T-cell (primary cell): ENCODE results near the gene TMEM169. TPM values are rescaled to one million over a fixed set of nuclear protein-coding genes. Genes with fewer than 3 reads are reported as not detected.
"Not testable (repeated sequence)": the region's sequence is repeated elsewhere in the genome, so short reads cannot be mapped to it uniquely, and the experiment has no call there.

Experiments used
- ATAC-seq, 4 experiments: fragments of 200-7000 bp in 3 of 4; fragments of 150-1000 bp in 1 of 4; cut with Tn5 transposase; replicated peaks in 1 of 4; 1 replicate in 3 of 4; 2 replicates in 1 of 4; pipeline ENCODE4 v1.10.0; 2021; ENCODE audit warnings: moderate library complexity in 3 of 4, mild to moderate bottlenecking in 2 of 4, moderate number of reproducible peaks in 1 of 4
- CTCF ChIA-PET, 2 donors: fragments of 300-600 bp; sonication (Branson Sonifier 250); formaldehyde crosslinking; loops; one replicate each; lab custom pipeline; 2022; ENCODE audit warnings: antibody characterized with exemption in 2 of 2; lab: Charles Lee
- POLR2A ChIA-PET, 2 donors: fragments of 300-600 bp; sonication (Branson Sonifier 250); formaldehyde crosslinking; loops; one replicate each; lab custom pipeline; 2022; ENCODE audit warnings: antibody characterized with exemption in 2 of 2; lab: Charles Lee
- DNase-seq, 35 experiments: peaks; one replicate each; pipeline versions ENCODE4 v3.0.0 to v3.0.0-alpha.2; 2013 to 2023
- H3K27ac ChIP-seq: one replicate; pipeline ENCODE4 v1.5.1; 2013; ENCODE audit warnings: low read length
- H3K27me3 ChIP-seq, 2 experiments: replicated peaks in 1 of 2; 1 replicate in 1 of 2; 2 replicates in 1 of 2; pipeline versions ENCODE4 v1.6.1 to v1.7.0; 2013; ENCODE audit warnings: low read length in 1 of 2, mixed read lengths in 1 of 2; ENCODE audit not compliant: control insufficient read depth in 2 of 2, insufficient read depth in 2 of 2; ENCODE audit errors: extremely low read depth in 1 of 2
- H3K36me3 ChIP-seq, 2 donors: 1 replicate in 1 of 2; 2 replicates in 1 of 2; pipeline versions ENCODE4 v1.6.1 to v1.7.0; 2013; ENCODE audit warnings: low read length in 1 of 2; ENCODE audit not compliant: control insufficient read depth in 2 of 2, insufficient read depth in 1 of 2; ENCODE audit errors: extremely low read depth in 1 of 2
- H3K4me1 ChIP-seq, 2 experiments: 1 replicate in 1 of 2; 2 replicates in 1 of 2; pipeline versions ENCODE4 v1.6.1 to v1.7.0; 2013; ENCODE audit warnings: low read length in 2 of 2, mixed read lengths in 1 of 2; ENCODE audit not compliant: insufficient read depth in 2 of 2, control insufficient read depth in 1 of 2; ENCODE audit errors: extremely low read depth in 1 of 2
- H3K4me3 ChIP-seq, 2 donors: 1 replicate in 1 of 2; 2 replicates in 1 of 2; pipeline versions ENCODE4 v1.5.1 to v1.7.0; 2013; ENCODE audit warnings: mild to moderate bottlenecking in 2 of 2, low read length in 1 of 2, moderate library complexity in 1 of 2; ENCODE audit not compliant: control insufficient read depth in 1 of 2; ENCODE audit errors: extremely low read depth in 1 of 2
- H3K9me3 ChIP-seq: 2 replicates; pipeline ENCODE4 v1.7.0; 2013
- H3K27ac Mint-ChIP-seq, 2 donors: one replicate each; pipeline ENCODE4 v1.8.0; 2020 to 2021; ENCODE audit warnings: mild to moderate bottlenecking in 2 of 2, mixed read lengths in 2 of 2
- H3K27me3 Mint-ChIP-seq, 2 donors: one replicate each; pipeline ENCODE4 v1.8.0; 2021 to 2022; ENCODE audit warnings: mixed read lengths in 2 of 2
- H3K36me3 Mint-ChIP-seq: one replicate; pipeline ENCODE4 v1.8.0; 2021; ENCODE audit warnings: mixed read lengths
- H3K4me1 Mint-ChIP-seq, 3 donors: one replicate each; pipeline ENCODE4 v1.8.0; 2020 to 2022; ENCODE audit warnings: mixed read lengths in 3 of 3, mild to moderate bottlenecking in 1 of 3
- H3K4me3 Mint-ChIP-seq, 3 donors: one replicate each; pipeline ENCODE4 v1.8.0; 2020 to 2022; ENCODE audit warnings: mild to moderate bottlenecking in 3 of 3, mixed read lengths in 3 of 3, moderate library complexity in 3 of 3
- H3K9me3 Mint-ChIP-seq, 3 donors: one replicate each; pipeline ENCODE4 v1.8.0; 2020 to 2022; ENCODE audit warnings: mixed read lengths in 3 of 3
- WGBS: methylation state at CpG from one replicate; pipeline ENCODE4 v1.1.5; 2013; ENCODE audit warnings: missing lambda C conversion rate; ENCODE audit not compliant: insufficient coverage; 5-methylcytosine and 5-hydroxymethylcytosine counted together
- total RNA-seq, 35 experiments: library from RNA in 6 of 35; stranded (reverse) in 6 of 35; fragments of 120-200 nt in 1 of 35; gene quantifications; one replicate each; pipeline versions ENCODE4 v1.2.1 to v1.2.4 and lab custom pipeline; 2013 to 2026

The TMEM169 gene
- total RNA-seq, 5 donors from 2014 or later (not counting 1 experiment from before 2014, with no cell fraction given), result 1.8 to 4.3 (median 3.1) TPM

DNA sequence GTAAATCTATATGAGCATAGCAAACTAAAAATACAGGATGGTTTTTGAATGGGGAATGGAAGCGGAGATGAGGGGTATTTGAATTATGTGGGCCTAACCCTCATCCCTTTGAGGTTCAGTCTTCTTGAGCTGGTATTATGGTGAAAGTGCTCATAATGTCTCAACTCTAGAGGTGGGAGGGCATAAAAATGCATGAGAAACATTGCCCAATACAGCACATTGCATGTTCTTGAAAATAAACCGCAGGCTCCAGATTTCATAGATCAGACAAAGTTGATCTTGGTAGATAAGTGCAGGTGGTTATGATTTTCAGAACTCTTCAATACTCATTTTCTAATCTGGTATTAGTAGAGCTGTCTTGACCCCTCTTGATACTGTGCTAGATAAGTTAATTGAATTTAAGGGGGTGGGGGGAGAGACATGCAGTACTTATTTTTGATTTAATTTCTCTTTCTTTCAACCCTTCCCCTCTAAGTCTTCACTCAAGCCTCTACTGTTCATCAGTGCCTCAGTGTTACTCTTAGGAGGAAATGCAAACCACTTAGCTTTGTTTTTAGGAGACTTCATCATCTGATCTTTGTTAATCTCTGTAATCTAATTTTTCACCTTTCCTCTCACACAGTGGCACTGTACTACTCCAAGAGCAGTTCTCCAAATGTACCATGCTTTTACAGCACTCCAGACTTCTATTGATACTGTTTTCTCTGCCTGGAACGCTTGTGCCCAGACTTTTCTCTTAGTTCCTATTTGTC lies 49.6 kb downstream of the TMEM169 start:
- peak overlapping the region in 1 of 3 donors; percentile 16 for H3K4me3 Mint-ChIP-seq
- no peaks in the 10 kb centered on the region for H3K9me3 ChIP-seq
- H3K27ac Mint-ChIP-seq, result peak overlapping the region; percentile 65 to 71
- WGBS, result 73% methylated on average over 1 of the region's 3 CpGs
- no peaks in the 10 kb centered on the region for H3K27me3 Mint-ChIP-seq
- peaks cover 3 to 94% of the 10 kb centered on the region in 2 donors for H3K36me3 ChIP-seq
- POLR2A ChIA-PET, result interaction anchor here in 1 of 2 donors (0.6 kb wide), 1 partner anchor 39 kb away, joined by 7 read pairs; no protein-coding TSS in a partner anchor
- DNase-seq (peak in 1 of 35 experiments; percentile 32), ATAC-seq (peak; percentile 48 to 83 (median 72))
- CTCF ChIA-PET, result interaction anchor here (0.6 to 1.8 kb wide), 5 partner anchors 9 to 86 kb away, joined by 3 to 13 read pairs (median 3); no protein-coding TSS in a partner anchor
- peaks cover 61 to 68% (median 62%) of the 10 kb centered on the region in 3 donors for H3K4me1 Mint-ChIP-seq
- no peak overlapping the region for H3K4me3 ChIP-seq
- peaks cover 79% of the 10 kb centered on the region for H3K36me3 Mint-ChIP-seq
- H3K9me3 Mint-ChIP-seq, result no peaks in the 10 kb centered on the region
- H3K27ac ChIP-seq, result no peak overlapping the region
- peaks cover 0 to 14% of the 10 kb centered on the region in 2 experiments for H3K4me1 ChIP-seq
- H3K27me3 ChIP-seq, result no peaks in the 10 kb centered on the region

DNA sequence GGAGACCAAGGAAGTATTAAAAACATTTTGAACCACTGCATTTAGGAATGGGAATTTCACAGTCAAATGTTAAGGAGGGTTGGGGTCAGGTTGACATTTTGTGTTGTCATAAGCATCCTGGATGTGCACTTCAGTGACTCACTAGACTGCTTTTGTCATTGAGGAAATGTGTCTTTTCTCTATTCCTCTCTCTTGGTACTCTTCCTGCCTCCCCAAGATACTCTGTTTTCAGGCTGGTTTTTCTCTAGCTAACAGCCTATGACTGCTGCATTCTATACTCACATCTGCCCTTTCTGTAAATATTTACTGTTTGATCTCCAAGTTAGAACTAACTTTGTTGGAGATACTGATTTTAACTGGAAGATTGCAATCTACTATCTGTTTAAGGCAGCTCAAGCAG lies 50.9 kb downstream of the TMEM169 start:
- no peak overlapping the region for H3K4me3 ChIP-seq
- H3K9me3 ChIP-seq, result no peaks in the 10 kb centered on the region
- no peak overlapping the region for H3K4me3 Mint-ChIP-seq
- CTCF ChIA-PET, result interaction anchor here in 1 of 2 donors (1.1 kb wide), 1 partner anchor 43 kb away, joined by 3 read pairs; no protein-coding TSS in a partner anchor
- peaks cover 80% of the 10 kb centered on the region for H3K36me3 Mint-ChIP-seq
- H3K27me3 Mint-ChIP-seq, result no peaks in the 10 kb centered on the region
- H3K9me3 Mint-ChIP-seq, result no peaks in the 10 kb centered on the region
- H3K27ac ChIP-seq, result no peak overlapping the region
- ATAC-seq (no peak), DNase-seq (no peak)
- peaks cover 3 to 94% of the 10 kb centered on the region in 2 donors for H3K36me3 ChIP-seq
- H3K4me1 Mint-ChIP-seq, result peaks cover 55 to 64% (median 56%) of the 10 kb centered on the region in 3 donors
- H3K27ac Mint-ChIP-seq, result peak overlapping the region; percentile 65 to 71
- H3K4me1 ChIP-seq, result peaks cover 0 to 14% of the 10 kb centered on the region in 2 experiments
- POLR2A ChIA-PET, result interaction anchor here in 1 of 2 donors (1.0 kb wide), 1 partner anchor 9 kb away, joined by 4 read pairs; no protein-coding TSS in a partner anchor
- H3K27me3 ChIP-seq, result no peaks in the 10 kb centered on the region

DNA sequence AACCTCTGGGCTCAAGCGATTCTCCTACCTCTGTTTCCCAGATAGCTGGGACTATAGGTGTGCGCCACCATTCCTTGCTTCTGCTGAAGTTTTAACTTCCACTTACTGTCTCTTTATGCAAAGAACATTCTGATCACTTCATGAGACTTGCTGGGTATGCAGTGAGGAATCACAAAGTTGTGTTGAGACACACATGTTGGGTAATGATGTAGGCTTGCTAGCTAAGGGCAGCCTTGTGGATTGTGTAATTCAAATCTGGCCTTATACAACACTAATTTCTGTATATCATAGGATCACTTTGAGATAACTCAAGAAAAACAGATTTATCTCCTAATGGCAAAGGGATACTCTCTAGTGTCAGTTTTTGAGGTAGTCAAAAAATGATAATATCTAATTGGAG lies 51.7 kb downstream of the TMEM169 start:
- H3K36me3 Mint-ChIP-seq, result peaks cover 82% of the 10 kb centered on the region
- peak overlapping the region; percentile 15 to 34 for H3K27ac Mint-ChIP-seq
- ATAC-seq, result no peak
- H3K27me3 Mint-ChIP-seq, result no peaks in the 10 kb centered on the region
- no CpG with 5 or more reads among the region's 2 CpGs for WGBS
- ChIA-PET CTCF (interaction anchor here (0.6 to 1.4 kb wide), 6 partner anchors 13 to 1183 kb away, joined by 3 to 4 read pairs (median 4); no protein-coding TSS in a partner anchor), POLR2A (interaction anchor here (0.6 to 1.0 kb wide), 5 partner anchors 8 to 148 kb away, joined by 3 to 4 read pairs (median 3); no protein-coding TSS in a partner anchor)
- H3K27me3 ChIP-seq, result no peaks in the 10 kb centered on the region
- no peak overlapping the region for H3K4me3 ChIP-seq
- H3K9me3 Mint-ChIP-seq, result no peaks in the 10 kb centered on the region
- no peak overlapping the region for H3K27ac ChIP-seq
- H3K4me3 Mint-ChIP-seq, result no peak overlapping the region
- H3K4me1 ChIP-seq, result peaks cover 0 to 12% of the 10 kb centered on the region in 2 experiments
- H3K36me3 ChIP-seq, result peaks cover 3 to 94% of the 10 kb centered on the region in 2 donors
- no peaks in the 10 kb centered on the region for H3K9me3 ChIP-seq
- no peak for DNase-seq
- peaks cover 49 to 60% (median 53%) of the 10 kb centered on the region in 3 donors for H3K4me1 Mint-ChIP-seq

DNA sequence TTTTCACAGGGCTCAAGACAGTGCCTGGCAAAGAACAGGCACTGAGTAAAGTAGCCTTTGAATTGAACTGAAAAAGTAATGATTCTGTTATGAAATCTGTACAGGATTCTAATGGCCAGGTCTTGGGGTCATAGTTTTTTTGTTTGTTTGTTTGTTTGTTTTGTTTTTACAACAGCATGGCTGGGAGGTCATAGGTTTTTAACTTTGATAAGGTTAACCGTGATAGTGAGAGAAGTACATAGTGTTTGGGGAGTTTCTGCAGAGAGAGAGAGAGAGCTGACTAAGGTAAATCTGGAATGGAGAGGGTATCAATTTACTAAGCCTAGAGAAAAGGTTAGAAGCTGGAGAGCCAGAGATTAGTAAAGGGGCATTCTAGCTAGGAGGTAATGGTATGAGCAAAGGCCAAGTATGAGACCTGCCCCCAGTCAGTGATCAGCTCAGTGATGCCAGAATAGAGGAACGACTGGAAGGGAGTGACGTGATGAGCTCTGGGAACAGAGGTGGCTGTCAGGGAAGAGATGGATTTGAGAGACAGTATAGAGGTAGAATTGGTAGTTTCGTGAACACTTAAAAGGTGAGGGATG lies 53.3 kb downstream of the TMEM169 start:
- ChIA-PET CTCF (interaction anchor here (0.5 to 1.6 kb wide), 2 partner anchors 9 to 49 kb away, joined by 3 to 4 read pairs; no protein-coding TSS in a partner anchor), POLR2A (no interaction called here)
- Mint-ChIP-seq H3K4me3 (no peak overlapping the region), H3K27ac (peak overlapping the region in 1 of 2 donors; percentile 70), H3K4me1 (peaks cover 48 to 49% (median 49%) of the 10 kb centered on the region in 3 donors), H3K36me3 (peaks cover 86% of the 10 kb centered on the region), H3K27me3 (no peaks in the 10 kb centered on the region), H3K9me3 (no peaks in the 10 kb centered on the region)
- peaks cover 3 to 96% of the 10 kb centered on the region in 2 donors for H3K36me3 ChIP-seq
- H3K4me3 ChIP-seq, result no peak overlapping the region
- peaks cover 0 to 11% of the 10 kb centered on the region in 2 experiments for H3K4me1 ChIP-seq
- 83% methylated on average over 3 of the region's 4 CpGs for WGBS
- ATAC-seq, result no peak
- no peak for DNase-seq
- no peaks in the 10 kb centered on the region for H3K27me3 ChIP-seq
- no peaks in the 10 kb centered on the region for H3K9me3 ChIP-seq
- no peak overlapping the region for H3K27ac ChIP-seq

DNA sequence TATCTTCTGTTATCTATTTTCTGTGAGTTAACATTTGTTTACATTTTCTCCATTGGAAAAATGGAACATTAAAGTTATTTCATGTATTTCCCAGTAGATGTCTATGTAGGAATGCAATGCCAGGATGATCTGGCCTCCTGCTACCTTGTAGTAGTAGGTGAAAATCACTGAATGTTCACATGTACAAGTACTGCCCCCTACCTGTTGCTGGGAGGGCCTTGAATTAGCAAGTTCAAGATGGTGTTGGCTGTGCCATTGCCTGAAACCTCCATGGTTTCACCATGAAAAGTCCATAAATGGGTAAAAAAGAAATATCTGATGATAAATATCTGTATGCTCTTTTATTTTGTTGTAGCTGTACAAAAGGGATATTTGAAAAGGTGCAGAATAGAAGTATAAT lies 58.2 kb downstream of the TMEM169 start:
- CTCF ChIA-PET, result interaction anchor here (0.7 to 2.6 kb wide), 5 partner anchors 9 to 107 kb away, joined by 3 to 13 read pairs (median 12); no protein-coding TSS in a partner anchor
- Histone ChIP-seq H3K27ac (no peak overlapping the region), H3K4me1 (peaks cover 0 to 3% of the 10 kb centered on the region in 2 experiments), H3K9me3 (no peaks in the 10 kb centered on the region), H3K4me3 (no peak overlapping the region), H3K36me3 (peaks cover 2 to 97% of the 10 kb centered on the region in 2 donors), H3K27me3 (no peaks in the 10 kb centered on the region)
- Mint-ChIP-seq H3K27me3 (no peaks in the 10 kb centered on the region), H3K9me3 (no peaks in the 10 kb centered on the region), H3K4me3 (no peak overlapping the region), H3K4me1 (peaks cover 22 to 28% (median 24%) of the 10 kb centered on the region in 3 donors), H3K27ac (peak overlapping the region; percentile 8 to 11), H3K36me3 (peaks cover 61% of the 10 kb centered on the region)
- POLR2A ChIA-PET, result no interaction called here
- peak in 32 of 35 experiments; percentile 3 to 66 (median 30) for DNase-seq
- peak in 3 of 4 experiments; percentile 58 to 79 (median 64) for ATAC-seq

DNA sequence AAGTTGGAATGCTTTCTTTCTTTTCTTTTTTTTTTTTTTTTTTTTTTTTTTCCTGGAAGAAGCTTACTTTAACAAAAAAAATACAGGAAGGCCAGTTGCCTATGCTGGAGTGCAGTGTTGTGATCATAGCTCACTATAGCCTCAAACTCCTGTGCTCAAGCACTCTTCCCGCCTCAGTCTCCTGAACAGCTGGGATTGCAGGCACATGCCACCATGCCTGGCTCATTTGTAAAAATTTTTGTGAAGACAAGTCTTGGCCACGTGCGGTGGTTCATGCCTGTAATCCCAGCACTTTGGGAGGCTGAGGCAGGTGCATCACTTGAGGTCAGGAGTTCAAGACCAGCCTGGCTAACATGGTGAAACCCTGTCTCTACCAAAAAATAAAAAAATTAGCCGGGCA lies 59.8 kb downstream of the TMEM169 start:
- H3K27me3 Mint-ChIP-seq, DNase-seq, H3K27me3 ChIP-seq, H3K4me3 Mint-ChIP-seq, H3K4me3 ChIP-seq, H3K27ac ChIP-seq, H3K27ac Mint-ChIP-seq, ATAC-seq, H3K9me3 ChIP-seq, H3K4me1 ChIP-seq, H3K9me3 Mint-ChIP-seq: not testable (repeated sequence)
- ChIA-PET POLR2A (interaction anchor here (0.6 to 1.1 kb wide), 9 partner anchors 8 to 384 kb away, joined by 3 to 9 read pairs (median 6); no protein-coding TSS in a partner anchor), CTCF (interaction anchor here (0.6 to 2.6 kb wide), 16 partner anchors 11 to 127 kb away, joined by 3 to 15 read pairs (median 5); no protein-coding TSS in a partner anchor)
- peaks cover 2 to 95% of the 10 kb centered on the region in 2 donors for H3K36me3 ChIP-seq
- 100% methylated on average over 1 of the region's 4 CpGs for WGBS
- H3K4me1 Mint-ChIP-seq, result peaks cover 15 to 24% (median 17%) of the 10 kb centered on the region in 3 donors
- H3K36me3 Mint-ChIP-seq, result peaks cover 48% of the 10 kb centered on the region
